GM18873 (cell line): ENCODE measurements around the gene ZFX.

Experiments used
- ATAC-seq: cut with Tn5 transposase; IDR thresholded peaks from one replicate; pipeline ENCODE4 v1.9.1; 2021; ENCODE audit warnings: mild to moderate bottlenecking, moderate library complexity, moderate number of reproducible peaks; ENCODE audit not compliant: unreplicated experiment, low FRiP score

Gene ZFX

DNA sequence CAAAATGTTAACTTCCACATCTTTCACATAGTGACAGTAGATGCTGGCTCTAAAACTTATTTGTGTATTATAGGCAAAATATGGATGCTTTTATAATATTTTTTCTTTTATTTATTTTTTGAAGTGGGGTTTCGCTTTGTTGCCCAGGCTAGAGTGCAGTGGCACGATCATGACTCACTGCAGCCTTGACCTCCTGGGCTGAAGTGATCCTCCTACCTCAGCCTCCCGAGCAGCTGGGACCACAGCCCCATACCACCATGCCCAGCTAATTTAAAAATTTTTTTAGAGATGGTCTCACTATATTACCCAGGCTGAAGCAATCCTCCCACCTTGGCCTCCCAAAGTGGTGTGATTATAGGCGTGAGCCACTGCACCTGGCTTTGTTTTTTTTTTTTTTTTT lies 48.6 kb downstream of the ZFX start:
- ATAC-seq, result no peak

DNA sequence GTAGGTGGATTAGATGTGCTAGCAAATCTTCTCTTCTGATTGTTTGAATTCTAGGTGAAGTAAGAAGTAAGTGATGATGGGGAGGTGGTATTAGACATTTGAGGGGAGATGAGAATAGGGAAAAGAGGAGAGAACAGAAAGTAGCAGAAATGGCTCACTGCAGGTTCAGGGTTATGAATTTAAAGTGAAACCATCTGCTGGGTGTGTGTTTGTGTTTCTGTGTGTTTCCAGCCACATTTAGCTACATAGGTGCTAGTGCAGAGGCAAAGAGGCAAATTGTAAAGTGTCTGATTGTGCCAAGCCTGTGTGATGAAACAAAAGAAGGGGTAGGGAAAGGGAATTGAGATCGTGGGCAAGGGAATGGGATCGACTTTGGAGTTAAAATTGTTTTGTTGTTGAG lies 50.6 kb downstream of the ZFX start:
- no peak for ATAC-seq

DNA sequence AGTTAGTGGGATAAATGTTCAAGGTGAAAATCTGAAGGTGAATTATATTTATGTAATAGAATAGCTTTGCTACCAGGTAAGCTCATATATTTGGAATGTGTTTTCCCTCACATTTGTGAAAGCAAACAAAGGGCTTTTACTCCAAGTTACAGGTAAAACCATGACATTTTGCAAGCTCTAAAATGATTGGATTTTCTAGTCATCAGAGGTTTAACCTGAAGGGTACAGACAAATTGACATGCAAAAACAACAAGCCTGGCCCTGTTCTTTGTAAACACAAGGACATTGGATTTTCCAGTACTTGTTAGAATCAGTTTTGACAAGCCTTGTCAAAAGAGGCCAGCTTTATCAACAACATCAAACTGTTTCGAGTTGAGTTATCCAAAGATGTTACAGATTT lies 51.7 kb downstream of the ZFX start:
- ATAC-seq, result no peak

DNA sequence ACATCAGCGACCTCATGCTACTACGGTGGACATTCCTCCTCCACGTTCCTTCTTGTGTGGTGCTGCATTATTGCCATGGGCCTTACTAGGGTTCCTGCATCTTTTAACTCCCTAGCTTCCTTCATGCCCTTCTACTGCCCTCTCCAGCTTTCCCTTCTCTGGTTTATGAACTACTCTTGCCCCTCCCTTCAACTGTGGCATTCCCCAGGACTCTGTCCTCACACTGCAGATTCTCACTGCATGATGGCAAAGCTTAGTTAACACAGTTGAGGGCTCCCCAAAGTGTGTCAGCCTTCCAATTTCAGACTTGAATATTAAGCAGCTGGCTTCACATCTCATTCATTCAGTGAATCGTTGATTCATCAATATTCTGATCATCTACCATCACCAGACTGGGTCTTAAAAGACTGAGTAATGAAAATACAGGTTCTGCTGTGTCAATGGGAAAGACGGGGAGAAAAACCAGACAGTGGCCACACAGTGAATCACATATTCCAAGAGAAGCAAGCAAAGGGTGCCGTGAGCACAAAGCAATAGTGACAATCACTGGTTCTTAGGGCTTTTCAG lies 53.0 kb downstream of the ZFX start:
- ATAC-seq, result no peak

DNA sequence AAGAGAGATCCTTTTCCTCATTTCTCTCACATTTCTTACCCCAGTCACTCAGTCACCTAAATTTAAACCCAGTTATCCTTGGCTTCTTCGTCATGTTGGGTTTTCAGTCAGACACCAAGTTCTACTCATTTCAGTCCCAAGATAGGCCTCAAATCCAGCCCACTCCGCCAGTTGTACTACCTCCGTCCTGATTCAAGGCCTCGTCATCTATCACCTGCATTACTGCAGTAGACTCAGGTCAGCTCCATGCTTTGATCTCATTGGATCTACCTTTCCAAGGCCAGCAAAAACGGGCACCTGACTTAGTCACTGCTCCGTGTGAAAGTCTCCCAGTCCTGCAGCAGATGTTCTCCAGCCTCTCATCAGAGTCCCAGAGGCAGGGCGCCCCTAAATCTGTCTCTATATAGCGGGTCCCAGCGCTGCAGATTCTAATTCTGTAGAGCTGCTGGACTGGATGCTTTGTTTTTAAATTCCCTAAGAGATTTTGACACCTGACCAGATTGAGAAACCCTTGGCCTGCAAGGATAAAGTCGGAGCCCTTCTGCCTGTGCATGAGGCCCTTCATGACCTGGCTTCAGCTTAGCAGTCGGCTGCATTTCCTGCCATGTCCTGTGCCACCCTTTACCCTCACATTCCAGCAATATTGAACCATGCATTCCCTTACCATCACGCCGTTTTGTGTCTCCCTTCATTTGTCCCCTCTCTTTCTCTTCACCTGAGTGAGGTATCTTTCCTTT lies 53.7 kb downstream of the ZFX start:
- no peak for ATAC-seq

DNA sequence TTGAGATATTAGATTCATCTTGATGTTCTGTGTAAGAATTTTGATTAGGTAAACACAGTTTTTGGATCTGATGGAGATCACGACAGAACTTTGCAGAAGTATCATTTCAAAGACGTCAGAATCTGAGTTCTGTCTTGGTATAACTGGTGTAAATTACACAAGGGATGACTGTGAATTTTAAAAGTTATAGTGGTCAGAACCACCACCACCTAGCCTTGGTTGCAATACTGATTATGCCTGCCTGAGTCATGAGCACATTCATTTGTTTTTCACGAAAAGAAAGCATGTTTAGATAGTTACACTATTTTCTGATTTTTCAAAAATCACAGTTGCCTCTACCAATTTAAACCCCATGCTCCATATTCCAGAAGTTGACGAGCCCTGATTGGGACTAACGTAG lies 54.8 kb downstream of the ZFX start:
- no peak for ATAC-seq

DNA sequence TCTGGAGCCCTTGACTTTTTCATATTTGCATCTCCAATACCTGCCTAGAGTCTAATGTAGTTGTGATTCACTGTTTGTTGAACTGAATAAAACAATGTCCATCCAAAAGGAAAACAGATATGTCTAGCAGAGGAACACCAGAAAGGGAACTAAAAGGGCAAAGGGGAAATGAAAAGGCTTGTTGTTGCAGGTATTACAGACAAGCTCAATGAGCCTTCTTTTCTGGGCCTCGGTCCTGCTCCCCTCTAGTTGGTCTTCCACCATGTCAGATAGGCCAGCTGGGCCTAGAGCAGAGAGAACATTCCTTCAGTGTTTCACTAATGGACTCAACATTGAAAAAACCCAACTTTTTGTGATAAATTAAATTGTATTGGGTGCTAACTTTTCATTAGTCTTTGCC lies 55.4 kb downstream of the ZFX start:
- ATAC-seq, result no peak

DNA sequence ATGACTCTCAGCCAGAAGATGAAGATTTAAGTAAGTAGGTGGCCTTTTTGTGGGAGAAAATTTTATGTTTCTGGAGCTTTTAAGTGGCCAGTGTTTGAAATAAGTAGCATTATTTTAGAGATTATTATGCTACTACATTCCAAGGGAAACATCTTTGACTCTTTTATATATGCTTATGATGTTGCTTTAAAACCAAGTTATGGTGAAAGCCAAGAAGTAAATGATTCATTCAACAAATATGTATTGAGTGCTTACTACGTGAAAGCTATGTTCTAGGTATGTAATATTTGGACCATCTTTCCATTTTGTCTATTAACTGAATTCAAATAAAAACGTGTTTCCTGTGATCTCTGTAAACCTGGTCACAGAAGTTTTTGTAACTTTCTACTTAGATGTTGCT lies 58.3 kb downstream of the ZFX start:
- ATAC-seq, result no peak

DNA sequence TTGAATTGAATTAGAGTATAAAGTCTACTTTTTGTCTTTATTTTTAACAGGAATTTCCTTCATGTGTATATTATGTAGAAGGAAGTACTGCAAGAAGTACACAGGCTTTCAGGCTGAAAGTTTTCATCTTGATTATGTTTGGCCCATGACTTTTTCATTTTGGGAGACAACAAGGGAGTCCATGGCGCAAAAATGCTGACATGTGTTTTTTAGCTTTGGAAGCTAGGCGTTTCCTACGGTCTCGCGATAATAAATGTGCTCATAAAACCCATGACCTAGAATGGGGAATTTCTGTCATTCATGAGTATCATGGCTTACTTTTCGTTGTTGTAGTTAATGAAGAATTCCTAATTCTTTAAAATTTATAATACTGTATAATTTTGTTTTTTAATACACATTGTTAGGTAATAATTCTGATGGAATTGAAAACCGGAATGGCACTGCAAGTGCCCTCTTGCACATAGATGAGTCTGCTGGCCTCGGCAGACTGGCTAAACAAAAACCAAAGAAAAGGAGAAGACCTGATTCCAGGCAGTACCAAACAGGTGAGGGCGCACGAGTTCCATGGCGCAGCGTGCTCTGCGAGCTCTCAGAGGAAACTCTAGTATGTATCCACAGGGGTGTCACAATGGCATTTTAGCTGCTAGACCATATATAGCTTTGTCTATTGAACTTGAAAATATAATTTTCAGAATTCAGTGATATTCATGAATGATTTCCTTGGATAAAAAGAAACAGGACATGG lies 59.1 kb downstream of the ZFX start:
- no peak for ATAC-seq

DNA sequence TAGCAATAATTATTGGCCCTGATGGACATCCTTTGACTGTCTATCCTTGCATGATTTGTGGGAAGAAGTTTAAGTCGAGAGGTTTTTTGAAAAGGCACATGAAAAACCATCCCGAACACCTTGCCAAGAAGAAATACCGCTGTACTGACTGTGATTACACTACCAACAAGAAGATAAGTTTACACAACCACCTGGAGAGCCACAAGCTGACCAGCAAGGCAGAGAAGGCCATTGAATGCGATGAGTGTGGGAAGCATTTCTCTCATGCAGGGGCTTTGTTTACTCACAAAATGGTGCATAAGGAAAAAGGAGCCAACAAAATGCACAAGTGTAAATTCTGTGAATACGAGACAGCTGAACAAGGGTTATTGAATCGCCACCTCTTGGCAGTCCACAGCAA lies 60.7 kb downstream of the ZFX start:
- ATAC-seq, result no peak

DNA sequence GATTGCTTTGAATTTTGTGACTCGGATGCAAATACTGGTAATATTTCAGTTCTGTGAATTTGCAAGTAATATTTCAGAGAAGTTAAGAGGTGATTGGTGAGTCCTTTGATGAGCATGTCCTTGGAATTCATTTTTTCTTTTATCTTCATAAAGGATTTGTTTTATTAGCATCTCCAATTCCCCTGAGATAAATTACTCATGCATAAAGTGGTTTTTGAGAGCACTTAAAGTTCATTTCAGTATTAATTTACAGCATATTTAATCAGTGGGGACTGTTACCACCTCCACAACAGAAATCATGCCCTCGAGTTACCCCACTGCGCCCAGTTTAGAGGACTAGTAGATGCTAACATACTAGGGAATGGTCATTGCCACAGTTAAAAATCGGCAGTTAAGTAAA lies 65.0 kb downstream of the ZFX start:
- ATAC-seq, result no peak

DNA sequence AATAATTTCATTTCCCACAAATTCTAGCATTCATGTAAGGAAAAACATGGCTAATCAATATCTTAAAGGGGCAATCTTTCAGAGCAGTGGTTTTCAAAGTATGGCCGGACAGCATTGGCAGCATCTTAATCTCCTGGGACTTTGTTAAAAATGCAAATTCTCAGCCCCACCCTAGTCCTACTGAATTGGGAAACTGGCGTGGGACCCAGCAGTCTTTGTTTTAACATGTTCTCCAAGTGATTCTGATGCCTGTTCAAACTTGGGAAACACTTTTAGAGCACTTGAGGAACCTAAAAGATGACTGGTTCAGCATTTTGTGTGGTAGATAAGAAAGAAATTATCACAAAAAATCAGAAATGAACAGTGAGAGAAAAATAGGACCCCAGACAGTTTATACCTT lies 65.7 kb downstream of the ZFX start:
- no peak for ATAC-seq

DNA sequence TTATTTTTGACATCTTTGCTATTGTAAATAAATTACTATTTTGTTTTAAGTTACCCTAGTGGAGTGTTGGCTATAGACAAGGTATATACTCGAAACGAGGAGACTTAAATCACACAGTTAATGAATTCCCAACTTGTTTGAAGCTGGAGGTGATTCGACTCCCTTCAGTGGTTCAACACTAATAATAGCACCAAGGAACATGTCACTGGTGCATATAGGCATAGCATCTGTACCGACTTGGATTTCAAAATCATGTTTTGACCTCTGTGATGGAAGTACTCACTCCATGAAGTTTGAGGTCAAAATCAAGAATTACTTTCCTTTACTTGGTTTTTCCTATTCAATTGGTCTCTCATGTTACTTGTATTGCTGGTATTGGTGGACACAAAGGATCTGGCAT lies 66.5 kb downstream of the ZFX start:
- no peak for ATAC-seq

DNA sequence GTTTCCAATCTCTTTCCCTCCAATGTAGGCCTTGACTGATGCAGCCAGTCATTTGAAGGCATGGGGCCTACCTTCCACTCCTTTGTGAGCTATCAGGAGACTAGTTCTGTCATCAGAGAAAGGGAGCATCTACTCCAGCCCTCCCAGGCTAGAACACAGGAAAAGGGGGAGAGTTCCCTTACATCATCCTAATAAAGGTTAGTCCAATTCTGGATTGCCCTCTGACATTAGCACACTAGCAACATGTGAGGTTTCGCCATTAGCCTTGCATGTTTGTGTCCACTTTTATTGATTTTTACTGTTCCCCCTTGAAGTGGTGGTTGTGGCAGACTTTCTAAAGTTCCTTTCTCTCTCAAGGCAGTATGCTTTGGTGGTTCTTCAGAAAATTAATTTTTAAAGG lies 67.3 kb downstream of the ZFX start:
- ATAC-seq, result no peak

DNA sequence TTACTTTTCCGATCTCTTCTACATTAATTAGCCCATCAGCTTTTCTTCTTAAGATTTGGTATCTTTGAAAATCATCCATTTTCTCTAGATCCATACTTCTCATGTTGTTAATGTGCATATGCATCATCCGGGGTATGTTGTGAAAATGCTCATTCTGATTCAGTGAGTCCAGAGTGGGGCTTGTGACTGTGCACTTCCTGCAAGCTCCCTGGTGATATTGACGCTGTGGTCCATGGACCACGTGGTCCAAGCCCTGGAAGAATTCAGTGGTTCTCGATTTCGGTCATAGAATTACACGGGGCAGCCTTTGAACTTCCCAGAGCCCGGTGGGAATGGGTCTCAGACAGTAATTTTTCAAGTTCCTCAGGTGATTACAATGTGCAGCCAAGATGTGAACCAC lies 69.8 kb downstream of the ZFX start:
- ATAC-seq, result no peak

DNA sequence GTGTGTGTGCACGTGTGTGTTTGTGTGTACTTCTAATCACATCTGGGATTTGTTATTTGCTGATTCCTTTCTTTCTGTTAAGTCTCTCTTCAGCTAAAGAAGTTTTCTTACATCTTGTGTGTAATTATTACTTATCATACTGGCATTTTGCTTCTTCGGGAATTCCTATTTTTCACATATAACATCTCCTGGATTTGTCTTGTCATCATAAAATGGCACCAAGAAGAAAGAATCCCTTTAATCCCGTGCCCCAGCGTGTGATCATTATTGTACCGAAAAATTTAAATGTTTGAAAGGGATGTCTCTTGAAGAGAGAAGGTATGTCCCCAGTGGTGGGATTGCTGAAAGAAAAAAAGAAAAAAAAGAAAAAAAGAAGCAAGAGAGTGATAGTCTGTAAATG lies 72.3 kb downstream of the ZFX start:
- ATAC-seq, result no peak

DNA sequence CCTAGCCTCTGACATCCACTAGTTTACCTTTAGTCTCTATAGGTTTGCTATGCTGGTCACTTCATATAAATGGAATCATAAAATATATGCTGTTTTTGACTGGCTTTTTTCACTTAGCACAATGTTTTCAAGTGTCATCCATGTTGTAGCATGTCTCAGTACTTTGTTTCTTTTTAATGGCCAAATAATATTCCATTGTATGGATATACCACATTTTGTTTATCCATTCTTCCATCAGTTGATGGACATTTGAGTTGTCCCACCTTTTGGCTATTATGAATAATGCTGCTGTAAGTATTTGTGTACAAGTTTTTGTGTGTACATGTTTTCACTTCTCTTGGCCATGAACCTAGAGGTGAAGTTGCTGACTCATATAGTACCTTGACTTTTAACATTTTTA lies 75.7 kb downstream of the ZFX start:
- no peak for ATAC-seq

DNA sequence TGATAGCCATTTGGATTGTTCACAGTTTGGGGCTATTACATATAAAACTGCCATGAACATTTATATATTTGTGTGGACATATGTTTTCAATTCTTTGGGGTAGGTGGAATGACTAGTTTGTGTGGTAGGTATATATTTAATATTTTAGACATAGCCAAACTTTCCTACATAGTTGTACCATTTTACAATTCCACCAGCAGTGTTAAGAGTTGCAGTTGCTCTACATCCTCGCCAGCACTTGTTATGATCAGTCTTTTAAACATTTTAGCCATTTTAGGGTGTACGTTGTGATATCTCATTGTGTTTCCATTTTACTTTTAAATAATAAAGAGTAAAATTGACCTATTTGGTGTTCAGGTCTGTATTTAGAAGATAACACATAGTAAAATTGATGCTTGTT lies 76.6 kb downstream of the ZFX start:
- no peak for ATAC-seq

DNA sequence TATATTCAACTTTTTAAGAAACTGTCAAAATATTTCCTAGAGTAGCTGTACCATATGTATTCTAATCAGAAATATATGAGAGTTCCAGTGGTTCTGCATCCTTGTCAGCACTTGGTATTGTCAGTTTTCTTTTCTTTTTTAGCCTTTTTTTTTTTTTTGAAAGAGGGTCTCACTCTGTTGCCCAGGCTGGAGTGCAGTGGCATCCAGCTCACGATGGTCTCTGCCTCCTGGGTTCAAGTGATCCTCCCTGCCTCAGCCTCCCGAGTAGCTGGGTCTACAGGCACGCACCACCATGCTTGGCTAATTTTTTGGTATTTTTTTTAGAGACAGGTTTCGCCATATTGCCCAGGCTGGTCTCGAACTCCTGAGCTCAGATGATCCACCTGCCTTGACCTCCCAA lies 79.1 kb downstream of the ZFX start:
- no peak for ATAC-seq

DNA sequence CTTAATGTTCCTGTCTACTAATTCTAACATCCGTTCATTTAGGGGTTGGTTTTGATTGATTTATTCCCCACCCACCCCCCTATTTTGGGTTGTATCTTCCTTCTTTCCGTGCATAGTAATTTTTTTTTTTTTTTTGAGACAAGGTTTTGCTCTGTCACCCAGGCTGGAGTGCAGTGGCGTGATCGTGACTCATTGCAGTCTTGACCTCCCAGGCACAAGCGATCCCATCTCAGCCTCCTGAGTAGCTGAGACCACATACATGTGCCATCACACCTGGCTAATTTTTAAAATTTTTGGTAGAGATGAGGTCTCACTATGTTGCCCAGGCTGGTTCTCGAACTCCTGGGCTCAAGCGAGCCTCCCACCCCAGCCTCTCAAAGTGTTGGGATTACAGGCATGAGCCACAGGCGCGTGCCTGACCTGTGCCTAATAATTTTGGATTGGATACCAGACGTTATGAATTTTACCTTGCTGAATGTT lies 79.9 kb downstream of the ZFX start:
- no peak for ATAC-seq

DNA sequence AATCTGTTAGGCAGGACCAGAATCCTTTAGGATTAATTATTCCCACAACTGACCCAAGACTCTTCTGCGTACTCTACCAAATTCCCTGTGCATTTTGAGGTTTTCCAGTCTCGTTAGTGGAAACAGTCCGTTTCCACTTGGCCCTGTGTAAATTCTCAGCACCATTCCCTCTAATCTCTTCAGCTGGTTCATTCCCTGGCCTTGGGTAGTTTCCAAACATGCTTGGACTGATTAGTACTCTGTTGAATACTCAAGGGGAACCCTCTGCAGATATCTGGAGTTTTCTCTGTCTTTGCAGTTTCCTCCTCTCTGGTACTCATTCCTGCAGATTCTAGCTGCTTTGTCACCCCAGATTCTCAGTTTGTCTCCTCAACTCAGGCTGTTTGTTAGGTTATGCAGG lies 80.4 kb downstream of the ZFX start:
- ATAC-seq, result no peak

DNA sequence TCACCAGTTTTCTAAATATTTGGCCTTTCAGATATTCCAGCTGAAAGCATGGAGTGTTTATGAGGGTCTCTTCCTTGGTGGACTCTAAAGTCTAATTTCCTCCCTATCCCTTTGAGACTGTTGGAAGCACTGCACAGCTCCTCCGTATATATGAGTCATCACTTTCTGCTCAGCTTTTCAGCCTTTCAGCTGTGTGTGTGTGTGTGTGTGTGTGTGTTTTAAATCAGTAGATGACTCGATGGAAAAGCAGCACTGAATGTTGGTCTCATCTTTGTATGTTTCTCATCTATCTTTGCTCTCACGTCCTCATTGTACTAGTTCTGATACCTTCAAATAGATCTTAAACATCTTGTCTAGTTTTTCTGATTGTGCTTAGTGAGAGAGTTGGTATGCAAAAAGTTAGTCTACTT lies 81.6 kb downstream of the ZFX start:
- ATAC-seq, result no peak
